Osteoblast (primary cell): ENCODE measurements around the gene GAPVD1. TPM values are rescaled to one million over a fixed set of nuclear protein-coding genes. Genes with fewer than 3 reads are reported as not detected.
A peak's percentile ranks its signal among the peaks of the same experiment; 100 is the strongest.

ENCODE experiments used
- DNase-seq: peaks from one replicate; pipeline ENCODE4 v3.0.0; 2011; ENCODE audit warnings: low spot score, mixed read lengths; ENCODE audit not compliant: insufficient read length; ENCODE audit errors: missing footprints
- H2AFZ ChIP-seq: 2 replicates; pipeline ENCODE4 v1.6.0; 2011; ENCODE audit warnings: mild to moderate bottlenecking, low read length
- H3K27ac ChIP-seq: 2 replicates; pipeline ENCODE4 v1.5.1; 2011; ENCODE audit warnings: mild to moderate bottlenecking, low read depth, low read length, moderate library complexity
- H3K27me3 ChIP-seq: 2 replicates; pipeline ENCODE4 v1.6.0; 2012; ENCODE audit warnings: mild to moderate bottlenecking, control low read depth, inconsistent platforms, low read length, moderate library complexity; ENCODE audit not compliant: insufficient read depth
- H3K36me3 ChIP-seq: 2 replicates; pipeline ENCODE4 v1.5.1; 2011; ENCODE audit warnings: mild to moderate bottlenecking, low read length, control low read depth, moderate library complexity; ENCODE audit not compliant: insufficient read depth
- H3K4me1 ChIP-seq: 2 replicates; pipeline ENCODE4 v1.5.1; 2011; ENCODE audit warnings: mild to moderate bottlenecking, low read length, control low read depth, moderate library complexity; ENCODE audit not compliant: insufficient read depth
- H3K4me2 ChIP-seq: 2 replicates; pipeline ENCODE4 v1.6.0; 2011; ENCODE audit warnings: mild to moderate bottlenecking, low read length; ENCODE audit not compliant: insufficient read depth
- H3K4me3 ChIP-seq: fragments of 200-600 bp; sonication (generic); 3 replicates; pipeline ENCODE4 v1.5.1; 2012; ENCODE audit warnings: mild to moderate bottlenecking, low read length, inconsistent platforms; ENCODE audit not compliant: insufficient read depth
- H3K79me2 ChIP-seq: 2 replicates; pipeline ENCODE4 v1.6.0; 2012; ENCODE audit warnings: mild to moderate bottlenecking, low read length, control low read depth, inconsistent platforms; ENCODE audit not compliant: insufficient read depth
- H3K9me3 ChIP-seq: 2 replicates; pipeline ENCODE4 v1.5.1; 2011; ENCODE audit warnings: low read depth, low read length, control low read depth
- H4K20me1 ChIP-seq: 2 replicates; pipeline ENCODE4 v1.6.0; 2012; ENCODE audit warnings: mild to moderate bottlenecking, low read length, control low read depth; ENCODE audit not compliant: insufficient read depth
- total RNA-seq: library from RNA; depleted of rRNA; stranded (reverse); fragments of >200 nt; gene quantifications from 2 replicates; pipeline ENCODE4 v1.2.3, GENCODE V29; 2012
- TF ChIP-seq, protein P1 (sequence below): IDR thresholded peaks from 2 replicates; pipeline ENCODE4 v1.5.1; 2011; ENCODE audit warnings: mild to moderate bottlenecking, low read depth, low read length, moderate library complexity; ENCODE audit errors: extremely low read depth

GAPVD1 gene
- total RNA-seq, 1 donor, result 80.3 TPM

DNA sequence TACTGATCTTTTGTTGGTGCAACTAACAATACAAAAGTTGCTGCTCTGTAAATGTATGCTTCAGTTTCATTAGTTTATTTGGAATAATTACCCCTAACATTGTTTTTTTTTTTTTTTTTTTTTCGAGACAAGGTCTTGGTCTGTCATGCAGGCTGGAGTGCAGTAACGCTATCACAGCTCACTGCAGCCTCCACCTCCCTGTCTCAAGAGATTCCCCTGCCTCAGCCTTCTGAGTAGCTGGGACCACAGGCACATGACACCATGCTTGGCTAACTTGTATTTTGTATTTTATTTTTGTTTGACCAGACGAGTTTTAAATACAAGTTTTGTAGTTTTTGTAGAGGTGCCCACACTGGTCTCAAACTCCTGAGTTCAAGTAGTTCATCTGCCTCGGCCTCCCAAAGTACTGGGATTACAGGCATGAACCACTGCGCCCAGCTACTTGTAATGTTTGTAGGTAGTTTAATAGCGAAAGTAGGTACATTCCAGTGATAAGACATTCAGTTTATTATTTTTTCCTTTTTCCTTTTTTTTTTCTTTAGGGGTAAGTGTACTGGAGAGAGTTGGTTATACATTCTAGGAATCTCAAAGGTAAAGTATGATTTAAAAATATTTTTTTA lies 6.9 kb downstream of the GAPVD1 start:
- peaks cover 90% of the 10 kb centered on the region for H3K79me2 ChIP-seq
- TF ChIP-seq, protein P1, sequence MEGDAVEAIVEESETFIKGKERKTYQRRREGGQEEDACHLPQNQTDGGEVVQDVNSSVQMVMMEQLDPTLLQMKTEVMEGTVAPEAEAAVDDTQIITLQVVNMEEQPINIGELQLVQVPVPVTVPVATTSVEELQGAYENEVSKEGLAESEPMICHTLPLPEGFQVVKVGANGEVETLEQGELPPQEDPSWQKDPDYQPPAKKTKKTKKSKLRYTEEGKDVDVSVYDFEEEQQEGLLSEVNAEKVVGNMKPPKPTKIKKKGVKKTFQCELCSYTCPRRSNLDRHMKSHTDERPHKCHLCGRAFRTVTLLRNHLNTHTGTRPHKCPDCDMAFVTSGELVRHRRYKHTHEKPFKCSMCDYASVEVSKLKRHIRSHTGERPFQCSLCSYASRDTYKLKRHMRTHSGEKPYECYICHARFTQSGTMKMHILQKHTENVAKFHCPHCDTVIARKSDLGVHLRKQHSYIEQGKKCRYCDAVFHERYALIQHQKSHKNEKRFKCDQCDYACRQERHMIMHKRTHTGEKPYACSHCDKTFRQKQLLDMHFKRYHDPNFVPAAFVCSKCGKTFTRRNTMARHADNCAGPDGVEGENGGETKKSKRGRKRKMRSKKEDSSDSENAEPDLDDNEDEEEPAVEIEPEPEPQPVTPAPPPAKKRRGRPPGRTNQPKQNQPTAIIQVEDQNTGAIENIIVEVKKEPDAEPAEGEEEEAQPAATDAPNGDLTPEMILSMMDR, result no peak
- H4K20me1 ChIP-seq, result peaks cover 13% of the 10 kb centered on the region
- H3K27ac ChIP-seq, result peak overlapping the region; percentile 61
- H2AFZ ChIP-seq, result no peak overlapping the region
- peaks cover 10% of the 10 kb centered on the region for H3K4me1 ChIP-seq
- H3K27me3 ChIP-seq, result no peaks in the 10 kb centered on the region
- peak overlapping the region; percentile 51 for H3K4me2 ChIP-seq
- no peaks in the 10 kb centered on the region for H3K9me3 ChIP-seq
- DNase-seq, result no peak
- H3K4me3 ChIP-seq, result no peak overlapping the region
- H3K36me3 ChIP-seq, result peaks cover 14% of the 10 kb centered on the region

DNA sequence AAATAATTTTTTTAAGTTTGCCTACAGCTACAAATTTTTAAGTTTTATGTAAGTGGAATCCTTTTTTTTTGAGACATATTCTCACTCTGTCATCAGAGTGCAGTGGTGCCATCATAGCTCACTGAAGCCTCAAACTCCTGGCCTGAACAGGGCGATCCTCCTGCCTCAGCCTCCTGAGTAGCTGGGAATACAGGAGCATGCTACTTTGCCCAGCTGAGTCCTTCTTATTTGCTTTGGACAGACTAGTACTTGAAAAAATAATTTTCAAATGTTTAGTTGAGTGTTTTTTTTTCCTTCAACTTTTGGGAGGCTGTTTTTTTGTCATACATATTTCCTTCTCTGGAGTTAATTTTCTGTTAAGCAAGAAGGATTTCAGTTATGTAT lies 7.4 kb downstream of the GAPVD1 start:
- Histone ChIP-seq H3K4me3 (no peak overlapping the region), H3K9me3 (no peaks in the 10 kb centered on the region), H3K4me1 (peaks cover 10% of the 10 kb centered on the region), H3K36me3 (peaks cover 14% of the 10 kb centered on the region), H4K20me1 (peaks cover 13% of the 10 kb centered on the region), H3K79me2 (peaks cover 90% of the 10 kb centered on the region), H3K4me2 (no peak overlapping the region), H3K27me3 (no peaks in the 10 kb centered on the region), H3K27ac (peak overlapping the region; percentile 61), H2AFZ (no peak overlapping the region)
- no peak for DNase-seq
- TF ChIP-seq, protein P1, result no peak

DNA sequence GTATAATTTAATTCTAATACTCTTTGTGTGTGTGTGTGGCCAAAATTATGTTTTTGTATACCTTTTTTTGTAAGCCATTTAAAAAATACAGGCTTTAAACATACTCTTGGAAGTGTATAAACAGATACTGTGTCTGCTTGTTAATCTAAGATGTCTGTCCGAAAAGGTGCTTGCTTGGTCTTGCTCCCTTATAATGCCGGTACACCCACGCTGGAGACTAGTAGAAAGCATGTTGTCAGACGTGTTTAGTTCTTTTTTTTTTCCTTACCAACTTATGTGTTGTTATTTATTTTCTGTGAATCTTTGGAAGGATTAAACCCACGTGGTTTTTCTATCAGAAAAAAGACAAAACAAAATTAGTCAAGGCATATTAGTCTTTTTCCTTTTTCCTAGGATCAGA lies 9.5 kb downstream of the GAPVD1 start:
- Histone ChIP-seq H3K4me1 (peaks cover 10% of the 10 kb centered on the region), H3K9me3 (no peaks in the 10 kb centered on the region), H3K79me2 (peaks cover 88% of the 10 kb centered on the region), H3K4me3 (no peak overlapping the region), H3K27ac (no peak overlapping the region), H2AFZ (no peak overlapping the region), H3K36me3 (peaks cover 8% of the 10 kb centered on the region), H3K27me3 (no peaks in the 10 kb centered on the region), H4K20me1 (peaks cover 22% of the 10 kb centered on the region), H3K4me2 (no peak overlapping the region)
- no peak for DNase-seq
- TF ChIP-seq, protein P1, result no peak

DNA sequence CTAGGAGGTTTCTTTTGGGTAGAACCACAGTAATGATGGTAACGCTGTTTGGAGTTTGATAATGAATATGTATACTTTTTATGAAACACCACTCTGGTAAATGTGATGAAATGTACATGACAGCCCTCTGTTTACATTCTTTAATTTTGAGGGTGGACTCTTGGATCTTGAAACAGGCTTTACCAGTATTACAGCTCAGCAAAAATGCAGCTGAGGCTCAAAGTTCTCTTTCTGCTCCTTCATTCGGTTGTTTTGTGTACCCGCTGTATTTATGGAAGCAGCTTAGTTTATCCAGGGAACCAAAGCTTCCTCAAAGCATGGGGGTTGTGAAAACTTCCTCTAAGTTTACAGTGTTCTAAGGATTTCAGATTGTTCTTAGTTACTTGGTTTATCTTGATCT lies 11.1 kb downstream of the GAPVD1 start:
- DNase-seq, result no peak
- peaks cover 36% of the 10 kb centered on the region for H4K20me1 ChIP-seq
- H3K27ac ChIP-seq, result no peak overlapping the region
- H3K79me2 ChIP-seq, result peaks cover 91% of the 10 kb centered on the region
- TF ChIP-seq, protein P1, result no peak
- H3K4me1 ChIP-seq, result peaks cover 10% of the 10 kb centered on the region
- no peaks in the 10 kb centered on the region for H3K9me3 ChIP-seq
- no peak overlapping the region for H2AFZ ChIP-seq
- peak overlapping the region; percentile 29 for H3K4me2 ChIP-seq
- H3K36me3 ChIP-seq, result no peaks in the 10 kb centered on the region
- H3K4me3 ChIP-seq, result no peak overlapping the region
- H3K27me3 ChIP-seq, result no peaks in the 10 kb centered on the region
